GM21576 (cell line): Measurements from ENCODE around the gene KIF18B.
"Not testable (repeated sequence)": the region's sequence is repeated elsewhere in the genome, so short reads cannot be mapped to it uniquely, and the experiment has no call there.

Experiments used
- ATAC-seq: cut with Tn5 transposase; IDR thresholded peaks from one replicate; pipeline ENCODE4 v1.9.1; 2021; ENCODE audit warnings: mild to moderate bottlenecking, moderate library complexity; ENCODE audit not compliant: unreplicated experiment

Gene KIF18B

DNA sequence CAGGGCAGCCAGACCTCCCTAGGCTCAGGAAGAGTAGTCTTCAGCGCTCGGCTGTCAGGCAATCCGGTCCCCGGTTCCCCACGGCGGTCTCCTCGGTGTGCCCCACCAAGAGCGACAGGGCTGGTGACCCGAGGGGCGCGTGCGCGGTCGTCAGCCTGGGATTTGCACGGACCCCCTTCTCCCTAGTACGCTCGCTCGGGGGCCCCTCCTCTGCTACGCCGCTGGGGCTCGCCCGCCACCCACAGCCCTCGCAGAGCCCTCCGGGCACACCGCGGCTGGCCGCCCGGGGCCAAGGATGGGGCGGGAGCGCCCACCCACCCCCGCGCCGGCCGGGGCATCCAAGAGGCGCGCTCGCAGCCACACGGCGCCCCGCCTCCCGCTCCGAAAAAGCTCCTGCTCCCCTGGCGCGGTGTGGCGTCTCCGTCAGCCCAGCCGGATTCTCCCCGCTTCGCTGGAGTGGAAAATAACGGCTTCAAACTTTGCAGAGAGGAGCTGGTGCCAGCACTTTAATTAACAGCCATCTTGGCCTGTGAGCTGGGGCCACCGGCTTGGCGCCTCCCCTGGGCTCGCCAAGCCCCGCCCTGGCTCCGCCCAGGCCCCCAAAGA lies 22.7 kb upstream of the KIF18B start:
- no peak for ATAC-seq

DNA sequence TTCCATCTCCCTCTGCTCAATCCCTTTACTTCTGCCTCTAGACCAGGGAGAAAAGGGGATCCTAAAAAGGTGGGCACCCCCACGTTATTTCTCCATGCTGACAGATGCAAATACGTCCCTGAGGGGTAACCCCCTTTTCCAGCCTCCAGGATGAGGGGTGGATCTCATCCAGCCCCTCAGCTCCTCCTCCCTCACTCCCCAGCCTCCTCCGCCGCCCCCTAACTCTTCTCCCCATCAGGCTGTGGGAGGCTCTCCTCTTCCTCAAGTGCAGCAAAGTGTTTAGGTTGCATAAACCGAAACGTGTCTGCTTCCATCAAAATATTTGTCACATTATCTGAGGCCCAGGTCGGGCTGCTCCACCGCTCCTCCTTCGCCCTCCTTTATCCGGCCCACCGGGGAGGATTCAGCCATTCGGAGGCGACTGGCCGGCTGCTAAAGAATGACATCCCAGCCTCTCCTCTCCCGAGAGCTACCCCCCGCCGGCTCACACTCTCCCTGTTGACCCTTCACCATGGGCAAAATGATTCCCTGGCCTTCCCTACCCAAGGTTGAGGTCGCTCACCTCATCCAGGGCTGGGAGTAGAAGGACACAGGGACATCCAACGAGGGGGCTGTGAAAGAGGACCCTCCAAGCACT lies 21.7 kb upstream of the KIF18B start:
- ATAC-seq: no peak

DNA sequence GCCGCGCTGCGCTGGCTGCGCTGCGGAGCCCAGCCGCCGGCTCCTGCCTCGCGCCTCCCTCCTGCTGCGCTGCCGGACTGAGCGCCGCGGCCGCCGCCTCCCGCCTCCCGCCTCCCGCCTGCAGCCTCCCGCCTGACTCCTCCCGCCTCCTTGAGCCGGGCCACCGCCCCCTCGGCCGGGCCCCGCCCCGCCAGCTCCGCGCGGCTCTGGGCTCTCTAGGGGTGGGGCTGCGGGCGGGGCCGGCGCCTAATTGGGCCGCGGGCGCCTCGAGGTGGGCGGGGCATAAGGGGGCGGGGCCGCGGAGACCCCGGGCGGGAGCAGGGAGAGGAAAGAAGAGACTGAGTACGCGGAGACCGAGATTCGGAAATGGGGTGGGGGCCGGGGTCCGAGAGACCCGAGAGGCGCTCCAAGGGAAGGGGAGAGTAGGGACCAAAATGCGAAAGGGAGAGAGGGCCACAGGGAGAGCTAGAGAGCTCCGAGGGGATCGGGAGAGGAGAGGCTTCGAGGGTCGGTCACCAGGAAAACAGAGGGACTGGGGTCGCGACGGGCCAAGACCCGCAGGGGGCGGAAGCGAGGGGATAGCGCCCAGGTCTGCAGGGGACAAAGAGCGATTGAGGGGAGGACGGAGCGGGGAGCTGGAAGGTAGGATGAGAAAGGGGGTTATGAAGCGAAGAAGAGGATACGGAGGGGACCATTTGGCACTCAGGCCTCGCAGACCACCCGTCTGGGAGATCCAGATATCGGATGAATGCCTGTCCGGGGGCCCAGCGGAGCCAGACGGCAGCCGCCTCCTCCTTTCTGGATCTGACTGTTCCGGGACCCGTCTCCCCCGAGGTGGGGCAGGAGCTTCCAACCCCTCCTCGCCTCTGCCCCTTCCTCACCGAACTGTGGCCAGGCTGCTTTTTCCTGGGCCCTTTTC lies 20.9 kb upstream of the KIF18B start, which contains the start of gene C1QL1:
Gene C1QL1, minus strand, starts transcription at position 79 of the 919 bp plus-strand sequence. CDS start 255 bp downstream, outside the sequence.
- ATAC-seq: peak; percentile 70

DNA sequence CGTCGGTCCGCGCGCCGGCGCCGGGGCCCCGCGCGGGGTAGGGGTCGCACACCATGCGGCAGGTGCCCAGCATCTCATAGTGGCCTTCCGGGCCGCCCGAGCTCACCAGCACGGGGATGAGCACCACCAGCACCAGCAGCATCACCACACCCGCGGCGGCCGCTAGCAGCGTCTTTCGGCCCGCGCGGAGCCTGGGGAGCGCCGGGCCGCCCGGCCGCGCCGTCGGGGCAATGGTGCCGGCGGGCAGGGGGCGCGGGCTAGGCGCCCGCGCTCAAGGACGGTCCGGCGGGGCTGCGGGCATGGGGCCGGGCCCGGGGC lies 20.3 kb upstream of the KIF18B start:
- ATAC-seq: no peak

DNA sequence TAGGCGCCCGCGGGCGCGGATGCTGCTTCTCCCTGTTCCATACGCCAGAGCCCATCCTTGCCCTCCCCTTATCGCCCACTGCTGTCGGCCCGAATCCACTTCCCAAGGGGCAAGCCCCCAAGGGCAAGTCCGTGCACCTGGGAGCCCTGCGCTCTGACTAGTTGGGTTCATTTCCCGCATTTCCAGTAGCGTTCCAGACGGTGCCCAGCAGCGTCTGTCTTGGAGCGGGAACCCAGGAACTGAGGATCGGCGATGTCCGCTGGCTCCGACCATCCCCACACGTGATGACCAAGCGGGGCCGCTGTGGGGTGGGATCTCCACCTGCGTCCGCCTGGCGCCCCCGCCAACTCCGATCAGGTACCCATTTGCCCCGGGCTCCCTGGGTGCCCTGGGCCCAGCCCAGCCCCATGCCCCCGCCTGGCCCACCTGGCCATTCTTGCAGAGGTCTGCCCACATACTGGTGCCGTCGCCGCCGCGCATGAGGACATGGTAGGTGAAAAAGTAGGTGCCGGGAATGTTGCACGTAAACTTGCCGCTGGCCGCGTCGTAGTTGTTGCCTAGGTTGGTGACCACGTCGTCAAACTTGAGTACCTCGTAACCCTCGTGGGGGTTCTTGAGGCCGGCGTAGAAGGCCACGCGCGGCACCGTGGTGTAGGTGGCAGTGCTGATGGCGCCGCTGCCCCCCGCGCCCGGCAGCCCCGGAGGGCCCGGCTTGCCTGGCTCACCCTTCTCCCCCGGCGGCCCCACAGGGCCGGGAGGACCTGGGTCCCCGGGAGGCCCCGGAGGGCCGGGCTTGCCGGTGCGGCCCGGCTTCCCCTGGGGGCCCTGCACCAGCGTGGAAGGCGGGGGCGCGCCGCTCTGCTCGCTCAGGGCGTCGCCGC lies 19.7 kb upstream of the KIF18B start:
- no peak for ATAC-seq

DNA sequence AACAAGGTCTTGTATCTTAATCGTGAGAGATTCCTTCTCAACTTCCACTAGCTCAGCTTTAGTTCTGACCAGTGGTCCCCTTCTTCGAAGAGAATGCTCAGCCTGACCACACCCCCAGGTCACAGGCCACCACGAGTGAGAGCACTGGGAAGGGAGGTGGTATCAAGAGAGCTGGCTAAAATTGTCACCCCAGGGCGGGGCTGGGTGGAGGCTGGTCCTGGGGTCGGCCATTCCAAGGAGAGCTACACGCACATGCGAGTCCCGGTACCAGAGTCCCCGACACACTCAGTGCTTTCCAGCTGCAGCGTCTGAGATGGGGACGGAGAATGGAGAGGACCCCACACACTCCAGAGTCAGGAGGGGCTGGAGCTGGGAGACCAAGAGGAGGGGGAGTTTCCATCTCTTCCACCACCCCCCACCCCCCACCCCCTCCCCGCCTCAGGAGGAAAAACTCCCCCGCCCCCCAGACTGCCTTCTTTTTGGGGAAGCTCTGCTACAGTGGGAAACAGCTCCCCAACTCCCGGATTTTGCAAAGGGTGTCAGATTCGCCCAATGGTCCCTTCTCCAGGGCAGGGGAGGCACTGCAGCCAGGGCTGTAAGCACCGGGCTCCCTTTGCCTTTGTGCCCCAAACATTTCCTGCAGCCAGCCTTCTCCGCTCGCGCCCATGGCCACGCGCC lies 18.9 kb upstream of the KIF18B start:
- no peak for ATAC-seq

GRCh38 chr17:44965481-44966234 lies 18.1 kb upstream of the KIF18B start:
- no peak for ATAC-seq

GRCh38 chr17:44961921-44962350 lies 14.4 kb upstream of the KIF18B start:
- ATAC-seq: no peak

GRCh38 chr17:44960691-44961090 lies 13.1 kb upstream of the KIF18B start:
- no peak for ATAC-seq

DNA sequence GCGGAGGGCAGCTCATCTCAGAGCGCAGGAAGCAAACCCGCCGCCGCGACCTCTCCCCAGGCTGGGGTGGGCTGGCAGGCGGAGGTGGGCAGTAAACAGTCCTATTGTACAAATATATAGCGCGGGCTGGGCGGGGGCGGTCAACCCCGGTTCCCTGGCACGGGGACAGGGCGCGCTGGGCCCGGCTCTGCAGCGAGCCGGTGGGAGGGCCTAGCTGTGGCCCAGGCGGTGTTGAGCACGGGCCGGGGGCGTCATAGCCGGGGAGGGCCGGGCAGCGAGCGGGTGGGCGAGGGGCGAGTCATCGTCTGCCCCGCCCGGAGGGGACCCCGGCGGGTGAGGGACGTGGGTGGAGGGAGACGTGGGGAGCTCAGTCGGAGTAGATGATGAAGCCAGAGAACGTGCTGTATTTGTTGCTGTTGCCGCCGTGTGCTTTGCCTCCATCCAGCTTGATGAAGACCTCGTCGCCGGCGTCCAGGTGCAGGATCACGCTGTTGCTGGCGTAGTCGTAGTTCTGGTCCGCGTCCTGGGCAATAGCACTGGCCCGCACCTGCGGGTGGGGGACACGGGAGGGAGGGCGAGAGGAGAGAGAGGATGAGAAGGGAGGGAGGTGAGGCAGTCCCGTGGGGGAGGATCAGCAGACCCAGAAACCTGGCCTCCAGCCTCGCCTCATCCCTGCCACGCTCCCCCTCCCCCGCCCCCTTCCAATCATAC lies 12.4 kb upstream of the KIF18B start:
- ATAC-seq: no peak

GRCh38 chr17:44956998-44957981 lies 9.7 kb upstream of the KIF18B start:
- ATAC-seq: no peak

- no peak for ATAC-seq
These were observed 8.3 kb upstream of the KIF18B start for GRCh38 chr17:44955674-44956425.

GRCh38 chr17:44952946-44953475 lies 5.4 kb upstream of the KIF18B start:
- ATAC-seq: no peak

GRCh38 chr17:44948315-44948795 lies 782 bp upstream of the KIF18B start:
- no peak for ATAC-seq

- not testable (repeated sequence) for ATAC-seq
These were observed 1.9 kb downstream of the KIF18B start for GRCh38 chr17:44945652-44946051.

DNA sequence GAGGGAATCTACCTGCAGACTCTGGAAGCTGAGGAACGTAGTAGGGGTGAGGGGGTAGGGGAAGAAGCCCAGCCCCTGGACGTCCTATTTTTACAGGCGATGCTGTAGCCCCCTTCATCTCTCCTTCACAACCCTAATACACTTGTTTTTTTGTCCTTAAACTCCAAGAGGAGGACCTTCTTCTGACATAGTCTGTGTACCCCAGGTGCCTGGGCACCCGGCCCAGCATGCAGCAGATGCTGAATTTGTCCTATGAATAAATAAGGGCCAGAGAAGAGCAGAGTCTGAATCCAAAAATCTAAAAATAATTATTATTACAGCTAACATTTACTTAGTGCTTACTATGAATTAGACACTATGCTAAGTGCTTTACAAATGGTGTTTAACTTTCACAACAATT lies 5.1 kb downstream of the KIF18B start:
- no peak for ATAC-seq
